Ammon's horn (tissue), 1 donor: ENCODE data around the gene PCSK9.

ENCODE experiments used
- DNase-seq: peaks from one replicate; pipeline ENCODE4 v3.0.0-alpha.2; 2016; ENCODE audit warnings: low spot score

PCSK9 gene

GRCh38 chr1:55060133-55060999 lies 21.0 kb downstream of the PCSK9 start:
- DNase-seq: no peak

- DNase-seq: no peak
Measured at GRCh38 chr1:55061000-55061705, 21.8 kb downstream of the PCSK9 start.

GRCh38 chr1:55061706-55062321 lies 22.5 kb downstream of the PCSK9 start:
- no peak for DNase-seq

- no peak for DNase-seq
Measured at GRCh38 chr1:55062801-55063576, 23.6 kb downstream of the PCSK9 start.

GRCh38 chr1:55063577-55063942 lies 24.2 kb downstream of the PCSK9 start:
- DNase-seq: no peak

- peak; percentile 34 for DNase-seq
Measured at GRCh38 chr1:55064071-55064581, 24.8 kb downstream of the PCSK9 start.

- DNase-seq: no peak
Measured at GRCh38 chr1:55064861-55065263, 25.5 kb downstream of the PCSK9 start.

GRCh38 chr1:55065648-55066047 lies 26.3 kb downstream of the PCSK9 start:
- DNase-seq: no peak

- peak; percentile 96 for DNase-seq
Measured at GRCh38 chr1:55067022-55067778, 27.9 kb downstream of the PCSK9 start.

GRCh38 chr1:55067914-55068313 lies 28.6 kb downstream of the PCSK9 start:
- no peak for DNase-seq

- DNase-seq: no peak
Measured at GRCh38 chr1:55068638-55069037, 29.3 kb downstream of the PCSK9 start.

GRCh38 chr1:55069280-55069679 lies 29.9 kb downstream of the PCSK9 start:
- DNase-seq: no peak

GRCh38 chr1:55070293-55071164 lies 31.2 kb downstream of the PCSK9 start:
- peak; percentile 43 for DNase-seq

- no peak for DNase-seq
Measured at GRCh38 chr1:55071477-55071876, 32.1 kb downstream of the PCSK9 start.

- no peak for DNase-seq
Measured at GRCh38 chr1:55073187-55073916, 34.0 kb downstream of the PCSK9 start.

GRCh38 chr1:55074455-55074854 lies 35.1 kb downstream of the PCSK9 start:
- no peak for DNase-seq

- DNase-seq: no peak
Measured at GRCh38 chr1:55076356-55076755, 37.0 kb downstream of the PCSK9 start.

GRCh38 chr1:55078470-55078869 lies 39.1 kb downstream of the PCSK9 start:
- DNase-seq: peak; percentile 49

GRCh38 chr1:55079651-55080050 lies 40.3 kb downstream of the PCSK9 start:
- DNase-seq: no peak
